Nephron progenitor cell (in vitro differentiated cells): Measurements from ENCODE around the gene HRCT1.

ENCODE experiments used
- DNase-seq: peaks from one replicate; pipeline ENCODE4 v3.0.0; 2021
- H3K27ac Mint-ChIP-seq: 2 replicates; pipeline ENCODE4 v1.8.0; 2021; ENCODE audit warnings: mild to moderate bottlenecking, moderate library complexity, mixed read lengths
- H3K27me3 Mint-ChIP-seq: 2 replicates; pipeline ENCODE4 v1.8.0; 2021; ENCODE audit warnings: mild to moderate bottlenecking, low read depth, mixed read lengths; ENCODE audit not compliant: poor library complexity
- H3K36me3 Mint-ChIP-seq: 2 replicates; pipeline ENCODE4 v1.8.0; 2021; ENCODE audit warnings: low read depth, mixed read lengths
- H3K4me1 Mint-ChIP-seq: 2 replicates; pipeline ENCODE4 v1.8.0; 2021; ENCODE audit warnings: mixed read lengths
- H3K4me3 Mint-ChIP-seq: 2 replicates; pipeline ENCODE4 v1.8.0; 2021; ENCODE audit warnings: mild to moderate bottlenecking, moderate library complexity, mixed read lengths
- H3K9me3 Mint-ChIP-seq: 2 replicates; pipeline ENCODE4 v1.8.0; 2021; ENCODE audit warnings: mild to moderate bottlenecking, moderate library complexity, mixed read lengths
- TF ChIP-seq, protein P1 (sequence below): fragments of 200-600 bp; sonication (generic); IDR thresholded peaks from 2 replicates; pipeline ENCODE4 v1.5.0; 2021; ENCODE audit warnings: antibody characterized with exemption

The HRCT1 gene

DNA sequence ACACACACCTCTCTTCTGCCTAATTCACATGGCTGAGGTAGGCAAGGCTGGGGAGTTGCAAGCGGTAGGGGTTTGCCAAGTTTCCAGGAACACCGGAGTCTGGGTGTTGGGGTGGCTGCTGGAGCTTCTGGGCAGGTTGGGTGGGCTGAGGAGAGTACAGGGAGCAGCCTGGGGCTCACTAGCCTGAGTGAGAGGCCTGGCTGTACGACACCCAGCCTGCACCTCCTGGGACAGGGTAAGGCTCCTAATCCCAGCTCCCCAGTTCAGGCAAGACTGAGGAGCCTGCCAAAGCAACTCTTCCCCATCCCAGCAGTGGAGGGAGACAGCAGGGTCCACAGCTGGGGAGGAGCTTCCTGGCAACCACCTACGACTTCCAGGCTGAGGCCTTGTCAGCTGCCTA is 11.3 kb downstream of the HRCT1 start:
- TF ChIP-seq, protein P1, sequence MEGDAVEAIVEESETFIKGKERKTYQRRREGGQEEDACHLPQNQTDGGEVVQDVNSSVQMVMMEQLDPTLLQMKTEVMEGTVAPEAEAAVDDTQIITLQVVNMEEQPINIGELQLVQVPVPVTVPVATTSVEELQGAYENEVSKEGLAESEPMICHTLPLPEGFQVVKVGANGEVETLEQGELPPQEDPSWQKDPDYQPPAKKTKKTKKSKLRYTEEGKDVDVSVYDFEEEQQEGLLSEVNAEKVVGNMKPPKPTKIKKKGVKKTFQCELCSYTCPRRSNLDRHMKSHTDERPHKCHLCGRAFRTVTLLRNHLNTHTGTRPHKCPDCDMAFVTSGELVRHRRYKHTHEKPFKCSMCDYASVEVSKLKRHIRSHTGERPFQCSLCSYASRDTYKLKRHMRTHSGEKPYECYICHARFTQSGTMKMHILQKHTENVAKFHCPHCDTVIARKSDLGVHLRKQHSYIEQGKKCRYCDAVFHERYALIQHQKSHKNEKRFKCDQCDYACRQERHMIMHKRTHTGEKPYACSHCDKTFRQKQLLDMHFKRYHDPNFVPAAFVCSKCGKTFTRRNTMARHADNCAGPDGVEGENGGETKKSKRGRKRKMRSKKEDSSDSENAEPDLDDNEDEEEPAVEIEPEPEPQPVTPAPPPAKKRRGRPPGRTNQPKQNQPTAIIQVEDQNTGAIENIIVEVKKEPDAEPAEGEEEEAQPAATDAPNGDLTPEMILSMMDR: no peak
- Mint-ChIP-seq H3K27me3 (peaks cover 2% of the 10 kb centered on the region), H3K4me3 (no peak overlapping the region), H3K9me3 (no peaks in the 10 kb centered on the region), H3K4me1 (peaks cover 4% of the 10 kb centered on the region), H3K36me3 (no peaks in the 10 kb centered on the region), H3K27ac (no peak overlapping the region)
- DNase-seq: no peak

DNA sequence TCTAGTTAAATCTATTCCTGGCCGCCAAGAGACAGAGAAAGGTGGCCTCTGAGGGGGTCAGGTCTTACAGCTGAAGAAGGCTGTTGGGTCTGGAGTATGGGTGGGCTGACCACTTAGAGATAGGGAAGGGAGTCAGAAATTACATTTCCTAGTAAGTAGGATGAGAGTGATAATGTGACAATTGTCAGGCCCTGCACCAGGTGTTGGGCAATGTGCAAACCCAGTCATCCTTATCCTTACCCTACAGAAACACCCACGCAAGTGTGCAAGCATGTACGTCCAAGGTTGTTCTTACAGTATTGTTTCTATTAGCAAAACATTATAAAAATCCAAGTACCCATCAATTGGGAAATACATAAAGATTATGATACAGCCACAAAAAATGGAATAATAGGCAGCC is 12.8 kb downstream of the HRCT1 start:
- Mint-ChIP-seq H3K27me3 (peaks cover 7% of the 10 kb centered on the region), H3K4me1 (peaks cover 9% of the 10 kb centered on the region), H3K9me3 (no peaks in the 10 kb centered on the region), H3K36me3 (no peaks in the 10 kb centered on the region), H3K4me3 (no peak overlapping the region), H3K27ac (no peak overlapping the region)
- TF ChIP-seq, protein P1: no peak
- no peak for DNase-seq

DNA sequence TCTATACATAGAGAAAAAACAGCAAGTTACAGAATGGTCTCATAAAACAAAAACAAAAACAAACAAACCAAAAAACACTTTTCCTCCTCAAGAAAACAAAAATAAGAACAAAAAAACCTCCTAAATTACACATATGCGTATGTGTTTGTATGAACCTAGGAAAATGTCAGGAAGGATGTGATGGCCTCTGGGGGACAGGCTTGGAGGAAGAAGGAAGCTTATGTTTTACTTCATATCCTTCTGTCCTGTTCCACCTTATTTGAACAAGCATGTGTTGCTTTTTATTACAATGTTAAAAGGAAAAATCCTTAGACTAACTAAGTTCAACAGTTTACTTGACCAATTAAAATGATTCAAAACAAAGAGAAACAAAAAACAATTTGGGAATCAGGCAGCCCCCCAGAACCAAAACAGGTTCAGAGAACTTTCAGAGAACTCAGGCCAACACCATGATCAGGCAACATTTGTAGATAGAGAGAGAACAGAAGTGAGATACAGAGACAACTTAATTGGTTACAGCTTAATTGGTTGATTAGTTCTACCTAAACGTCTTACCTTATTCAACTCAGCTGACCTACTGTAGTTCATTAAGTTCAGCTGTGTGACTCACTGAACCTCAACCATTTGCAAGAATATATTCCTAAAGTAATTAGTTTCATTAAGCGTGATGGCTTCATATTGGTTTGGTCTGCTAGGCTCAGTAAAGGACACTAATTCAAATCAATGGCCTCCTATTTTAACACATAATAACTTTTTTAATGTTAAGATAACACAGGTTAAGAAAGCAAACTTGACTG is 13.4 kb downstream of the HRCT1 start:
- no peaks in the 10 kb centered on the region for H3K9me3 Mint-ChIP-seq
- no peak for DNase-seq
- peak overlapping the region; percentile 53 for H3K27ac Mint-ChIP-seq
- no peak overlapping the region for H3K4me3 Mint-ChIP-seq
- TF ChIP-seq, protein P1: no peak
- H3K4me1 Mint-ChIP-seq: peaks cover 14% of the 10 kb centered on the region
- no peaks in the 10 kb centered on the region for H3K36me3 Mint-ChIP-seq
- peaks cover 7% of the 10 kb centered on the region for H3K27me3 Mint-ChIP-seq

DNA sequence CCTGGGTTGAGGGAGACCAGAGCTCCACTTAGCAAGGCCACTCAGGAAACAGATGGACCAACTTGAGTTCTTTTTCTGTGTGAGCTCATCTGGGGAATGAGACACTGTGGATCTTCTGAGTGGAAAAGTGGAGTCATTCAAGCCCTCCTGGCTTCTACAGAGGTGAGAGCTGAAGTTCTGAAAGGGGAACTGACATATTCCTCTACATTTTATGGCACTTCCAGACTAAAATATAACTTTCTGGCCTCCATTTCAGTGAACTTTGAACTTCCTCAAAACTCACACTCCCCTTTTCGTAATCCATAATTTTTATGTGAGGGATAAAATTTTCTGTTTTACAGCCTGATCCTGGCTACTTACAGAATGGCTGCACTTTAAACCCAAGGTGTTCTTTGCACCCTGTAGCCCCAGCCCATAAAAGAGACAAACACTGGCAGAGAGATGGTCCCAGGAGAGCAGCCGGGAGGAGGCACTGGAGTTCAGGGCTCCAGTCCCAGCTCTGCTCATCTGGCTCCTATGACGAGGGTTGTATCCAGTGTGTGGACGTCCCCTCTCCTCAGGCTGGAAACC is 14.1 kb downstream of the HRCT1 start:
- Mint-ChIP-seq H3K4me3 (no peak overlapping the region), H3K36me3 (no peaks in the 10 kb centered on the region), H3K9me3 (no peaks in the 10 kb centered on the region), H3K27ac (no peak overlapping the region), H3K4me1 (peaks cover 14% of the 10 kb centered on the region), H3K27me3 (peaks cover 7% of the 10 kb centered on the region)
- no peak for DNase-seq
- TF ChIP-seq, protein P1: no peak

DNA sequence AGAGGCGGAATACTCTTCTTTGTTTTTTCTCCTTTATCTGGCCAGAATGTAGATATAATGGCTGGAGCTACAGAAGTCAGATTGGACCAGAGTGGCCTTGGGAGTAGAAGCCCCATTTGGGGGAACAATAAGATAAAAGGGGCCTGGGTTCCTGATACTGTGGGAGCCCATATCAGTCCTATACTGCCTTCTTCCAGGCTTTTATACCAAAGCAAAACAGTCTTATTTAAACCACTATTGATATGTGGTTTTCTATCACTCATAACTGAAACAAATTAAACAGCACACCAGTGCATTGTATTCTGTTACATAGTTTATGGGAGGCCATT is 17.6 kb downstream of the HRCT1 start:
- TF ChIP-seq, protein P1: no peak
- Mint-ChIP-seq H3K9me3 (no peaks in the 10 kb centered on the region), H3K4me1 (peaks cover 10% of the 10 kb centered on the region), H3K36me3 (no peaks in the 10 kb centered on the region), H3K27ac (no peak overlapping the region), H3K4me3 (no peak overlapping the region), H3K27me3 (peaks cover 16% of the 10 kb centered on the region)
- no peak for DNase-seq
